ENCODE measurements around the gene PREX1.

Gene PREX1

GRCh38 chr20:48656661-48657211, 171.1 kb downstream of the PREX1 start:
- Histone ChIP-seq H2BK15ac (ENCODE audit: low read length) (no peak overlapping the region), H3K4me3 (ENCODE audit: low read length in 2 of 2) (no peak overlapping the region), H2BK120ac (ENCODE audit: low read depth, low read length) (no peak overlapping the region), H2BK5ac (ENCODE audit: low read length) (no peak overlapping the region), H3K23ac (ENCODE audit: low read depth, low read length, poor library complexity) (no peak overlapping the region), H2BK12ac (ENCODE audit: low read length) (no peak overlapping the region), H3K27me3 (ENCODE audit: control insufficient read depth in 3 of 3, insufficient read depth in 3 of 3, low read depth in 1 of 3, low read length in 3 of 3) (no peaks in the 10 kb centered on the region), H3K79me1 (ENCODE audit: low read depth, low read length) (no peaks in the 10 kb centered on the region), H3K36me3 (replicated peaks in 1 of 2; ENCODE audit: control insufficient read depth in 2 of 2, insufficient read depth in 2 of 2, low read length in 2 of 2) (peaks cover 6 to 95% of the 10 kb centered on the region in 2 donors), H3K9me3 (replicated peaks in 1 of 2; ENCODE audit: control insufficient read depth in 2 of 2, insufficient read depth in 1 of 2, low read depth in 1 of 2, low read length in 2 of 2) (peaks cover 4 to 12% of the 10 kb centered on the region in 2 donors), H3K14ac (ENCODE audit: low read length) (no peak overlapping the region), H3K4ac (ENCODE audit: low read length) (no peak overlapping the region), H4K8ac (ENCODE audit: low read depth, low read length) (no peak overlapping the region), H3K9ac (ENCODE audit: low read depth, low read length, poor library complexity) (no peak overlapping the region), H3K27ac (replicated peaks; ENCODE audit: low read length) (no peak overlapping the region), H2AFZ (ENCODE audit: low read length) (no peak overlapping the region), H3K4me2 (ENCODE audit: insufficient read depth, low read length, poor library complexity, severe bottlenecking) (no peak overlapping the region), H4K91ac (ENCODE audit: low read depth, low read length, poor library complexity) (no peak overlapping the region), H2AK5ac (ENCODE audit: low read depth, low read length) (no peak overlapping the region), H3K4me1 (ENCODE audit: control insufficient read depth in 2 of 2, insufficient read depth in 1 of 2, low read depth in 1 of 2, low read length in 2 of 2) (no peaks in the 10 kb centered on the region), H3K18ac (ENCODE audit: low read length) (peak overlapping the region; percentile 54)
- no CpG with 5 or more reads among the region's 15 CpGs for WGBS, 2 donors (ENCODE audit: extremely low coverage in 2 of 2, insufficient read length in 2 of 2, insufficient replicate concordance in 1 of 2)
- DNase-seq (ENCODE audit: low spot score) = no peak

GRCh38 chr20:48656137-48656536, 171.7 kb downstream of the PREX1 start:
- no peak overlapping the region for H3K9ac ChIP-seq (ENCODE audit: low read depth, low read length, poor library complexity)
- H4K8ac ChIP-seq (ENCODE audit: low read depth, low read length) = no peak overlapping the region
- H2AFZ ChIP-seq (ENCODE audit: low read length) = no peak overlapping the region
- no peak overlapping the region for H3K14ac ChIP-seq (ENCODE audit: low read length)
- H2BK120ac ChIP-seq (ENCODE audit: low read depth, low read length) = no peak overlapping the region
- H3K27me3 ChIP-seq (ENCODE audit: control insufficient read depth in 3 of 3, insufficient read depth in 3 of 3, low read depth in 1 of 3, low read length in 3 of 3) = no peaks in the 10 kb centered on the region
- H2BK5ac ChIP-seq (ENCODE audit: low read length) = no peak overlapping the region
- no peak overlapping the region for H2BK12ac ChIP-seq (ENCODE audit: low read length)
- no peak overlapping the region for H3K18ac ChIP-seq (ENCODE audit: low read length)
- no peak overlapping the region for H3K4me2 ChIP-seq (ENCODE audit: insufficient read depth, low read length, poor library complexity, severe bottlenecking)
- peaks cover 10 to 98% of the 10 kb centered on the region in 2 donors for H3K36me3 ChIP-seq (replicated peaks in 1 of 2; ENCODE audit: control insufficient read depth in 2 of 2, insufficient read depth in 2 of 2, low read length in 2 of 2)
- no peak overlapping the region for H3K27ac ChIP-seq (replicated peaks; ENCODE audit: low read length)
- no peak for DNase-seq (ENCODE audit: low spot score)
- no peak overlapping the region for H3K23ac ChIP-seq (ENCODE audit: low read depth, low read length, poor library complexity)
- H3K4me1 ChIP-seq (ENCODE audit: control insufficient read depth in 2 of 2, insufficient read depth in 1 of 2, low read depth in 1 of 2, low read length in 2 of 2) = no peaks in the 10 kb centered on the region
- peaks cover 4 to 9% of the 10 kb centered on the region in 2 donors for H3K9me3 ChIP-seq (replicated peaks in 1 of 2; ENCODE audit: control insufficient read depth in 2 of 2, insufficient read depth in 1 of 2, low read depth in 1 of 2, low read length in 2 of 2)
- no peak overlapping the region for H4K91ac ChIP-seq (ENCODE audit: low read depth, low read length, poor library complexity)
- no CpG with 5 or more reads among the region's 8 CpGs for WGBS, 2 donors (ENCODE audit: extremely low coverage in 2 of 2, insufficient read length in 2 of 2, insufficient replicate concordance in 1 of 2)
- no peak overlapping the region for H3K4me3 ChIP-seq (ENCODE audit: low read length in 2 of 2)
- H3K79me1 ChIP-seq (ENCODE audit: low read depth, low read length) = no peaks in the 10 kb centered on the region
- H2AK5ac ChIP-seq (ENCODE audit: low read depth, low read length) = no peak overlapping the region
- H2BK15ac ChIP-seq (ENCODE audit: low read length) = no peak overlapping the region
- no peak overlapping the region for H3K4ac ChIP-seq (ENCODE audit: low read length)

- no peak overlapping the region for H2AFZ ChIP-seq (ENCODE audit: low read length)
- WGBS, 2 donors (ENCODE audit: extremely low coverage in 2 of 2, insufficient read length in 2 of 2, insufficient replicate concordance in 1 of 2) = no CpG with 5 or more reads among the region's 10 CpGs
Observed at GRCh38 chr20:48653706-48654051, 174.1 kb downstream of the PREX1 start.

DNA sequence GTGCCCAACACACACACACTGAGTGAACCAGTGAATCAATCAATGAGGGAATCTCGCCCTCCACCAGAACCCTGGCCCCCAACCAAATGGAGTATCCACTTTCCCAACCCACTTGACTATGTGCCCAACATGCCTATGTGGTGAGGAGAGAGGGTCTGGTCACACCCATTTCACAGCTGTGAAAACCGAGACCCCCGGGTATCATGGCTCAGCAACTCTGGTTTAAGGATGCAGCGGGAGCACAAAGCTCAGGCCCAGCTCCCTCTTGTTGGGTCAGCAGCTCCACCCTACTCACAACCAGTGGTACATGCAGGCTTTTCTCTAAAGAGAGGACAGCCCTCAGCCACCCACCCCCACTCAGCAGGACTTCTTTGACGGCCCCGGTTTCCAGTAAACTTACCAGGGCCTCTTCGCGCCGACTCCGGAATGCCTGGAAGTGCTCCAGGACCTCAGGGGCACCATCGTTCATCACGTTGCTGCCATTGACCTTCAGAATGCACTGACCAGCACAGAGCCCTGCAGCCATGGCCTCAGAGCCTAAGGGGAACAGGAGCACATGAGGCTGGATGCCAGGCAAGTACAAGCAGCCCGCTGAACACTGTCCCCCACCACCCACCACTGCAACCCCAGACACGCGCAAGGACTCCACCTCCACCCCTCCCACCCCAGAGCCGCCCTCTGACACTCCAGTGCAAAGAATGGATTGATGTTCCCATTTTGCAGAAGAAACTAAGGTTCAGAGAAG, 174.7 kb downstream of the PREX1 start:
- Histone ChIP-seq H3K36me3 (replicated peaks in 1 of 2; ENCODE audit: control insufficient read depth in 2 of 2, insufficient read depth in 2 of 2, low read length in 2 of 2) (peaks cover 11 to 100% of the 10 kb centered on the region in 2 donors), H2AK5ac (ENCODE audit: low read depth, low read length) (no peak overlapping the region), H2AFZ (ENCODE audit: low read length) (no peak overlapping the region), H3K79me1 (ENCODE audit: low read depth, low read length) (no peaks in the 10 kb centered on the region), H2BK12ac (ENCODE audit: low read length) (no peak overlapping the region), H2BK15ac (ENCODE audit: low read length) (no peak overlapping the region), H3K27ac (replicated peaks; ENCODE audit: low read length) (no peak overlapping the region), H4K91ac (ENCODE audit: low read depth, low read length, poor library complexity) (no peak overlapping the region), H3K9ac (ENCODE audit: low read depth, low read length, poor library complexity) (no peak overlapping the region), H3K14ac (ENCODE audit: low read length) (no peak overlapping the region), H3K4me2 (ENCODE audit: insufficient read depth, low read length, poor library complexity, severe bottlenecking) (no peak overlapping the region), H2BK5ac (ENCODE audit: low read length) (peak overlapping the region; percentile 94), H3K18ac (ENCODE audit: low read length) (no peak overlapping the region), H3K27me3 (ENCODE audit: control insufficient read depth in 3 of 3, insufficient read depth in 3 of 3, low read depth in 1 of 3, low read length in 3 of 3) (no peaks in the 10 kb centered on the region), H3K23ac (ENCODE audit: low read depth, low read length, poor library complexity) (peak overlapping the region; percentile 82), H3K4me1 (ENCODE audit: control insufficient read depth in 2 of 2, insufficient read depth in 1 of 2, low read depth in 1 of 2, low read length in 2 of 2) (no peaks in the 10 kb centered on the region), H3K4ac (ENCODE audit: low read length) (no peak overlapping the region), H3K9me3 (replicated peaks in 1 of 2; ENCODE audit: control insufficient read depth in 2 of 2, insufficient read depth in 1 of 2, low read depth in 1 of 2, low read length in 2 of 2) (no peaks in the 10 kb centered on the region), H2BK120ac (ENCODE audit: low read depth, low read length) (no peak overlapping the region), H3K4me3 (ENCODE audit: low read length in 2 of 2) (no peak overlapping the region), H4K8ac (ENCODE audit: low read depth, low read length) (no peak overlapping the region)
- no CpG with 5 or more reads among the region's 16 CpGs for WGBS, 2 donors (ENCODE audit: extremely low coverage in 2 of 2, insufficient read length in 2 of 2, insufficient replicate concordance in 1 of 2)
- no peak for DNase-seq (ENCODE audit: low spot score)

More at GRCh38 chr20:48653706-48654051, 174.1 kb downstream of the PREX1 start:
- no peak overlapping the region for H2BK5ac ChIP-seq (ENCODE audit: low read length)
- H3K14ac ChIP-seq (ENCODE audit: low read length) = no peak overlapping the region
- H2BK15ac ChIP-seq (ENCODE audit: low read length) = no peak overlapping the region
- no peaks in the 10 kb centered on the region for H3K27me3 ChIP-seq (ENCODE audit: control insufficient read depth in 3 of 3, insufficient read depth in 3 of 3, low read depth in 1 of 3, low read length in 3 of 3)
- H4K91ac ChIP-seq (ENCODE audit: low read depth, low read length, poor library complexity) = no peak overlapping the region
- no peak overlapping the region for H2AK5ac ChIP-seq (ENCODE audit: low read depth, low read length)
- no peak overlapping the region for H3K23ac ChIP-seq (ENCODE audit: low read depth, low read length, poor library complexity)
- no peak overlapping the region for H3K27ac ChIP-seq (replicated peaks; ENCODE audit: low read length)
- DNase-seq (ENCODE audit: low spot score) = no peak
- no peak overlapping the region for H2BK12ac ChIP-seq (ENCODE audit: low read length)
- no peak overlapping the region for H4K8ac ChIP-seq (ENCODE audit: low read depth, low read length)
- no peak overlapping the region for H3K4ac ChIP-seq (ENCODE audit: low read length)
- H3K36me3 ChIP-seq (replicated peaks in 1 of 2; ENCODE audit: control insufficient read depth in 2 of 2, insufficient read depth in 2 of 2, low read length in 2 of 2) = peaks cover 11 to 100% of the 10 kb centered on the region in 2 donors
- no peak overlapping the region for H3K9ac ChIP-seq (ENCODE audit: low read depth, low read length, poor library complexity)
- no peak overlapping the region for H3K18ac ChIP-seq (ENCODE audit: low read length)
- no peak overlapping the region for H3K4me2 ChIP-seq (ENCODE audit: insufficient read depth, low read length, poor library complexity, severe bottlenecking)
- no peaks in the 10 kb centered on the region for H3K9me3 ChIP-seq (replicated peaks in 1 of 2; ENCODE audit: control insufficient read depth in 2 of 2, insufficient read depth in 1 of 2, low read depth in 1 of 2, low read length in 2 of 2)
- no peak overlapping the region for H2BK120ac ChIP-seq (ENCODE audit: low read depth, low read length)
- H3K4me3 ChIP-seq (ENCODE audit: low read length in 2 of 2) = no peak overlapping the region
- no peaks in the 10 kb centered on the region for H3K4me1 ChIP-seq (ENCODE audit: control insufficient read depth in 2 of 2, insufficient read depth in 1 of 2, low read depth in 1 of 2, low read length in 2 of 2)
- no peaks in the 10 kb centered on the region for H3K79me1 ChIP-seq (ENCODE audit: low read depth, low read length)
